AG04450 (cell line): Measurements from ENCODE around the gene HSPB6. TPM values are rescaled to one million over a fixed set of nuclear protein-coding genes. Genes with fewer than 3 reads are reported as not detected.

Experiments
- CTCF ChIA-PET: fragments of 300-600, 350-600 bp; formaldehyde crosslinking; extraction: SDS; loops from one replicate; lab custom pipeline; 2022; ENCODE audit warnings: antibody characterized with exemption, inconsistent platforms; lab: Charles Lee
- POLR2A ChIA-PET: fragments of 350-600 bp; formaldehyde crosslinking; extraction: SDS; loops from one replicate; lab custom pipeline; 2021; ENCODE audit warnings: antibody characterized with exemption, inconsistent platforms; lab: Yijun Ruan, JAX
- DNase-seq: peaks from one replicate; pipeline ENCODE4 v3.0.0-alpha.2; 2011; ENCODE audit warnings: low read depth, low spot score
- H3K27ac ChIP-seq: one replicate; pipeline ENCODE4 v1.5.1; 2012; ENCODE audit warnings: low read depth, low read length, control low read depth
- H3K27me3 ChIP-seq: one replicate; pipeline ENCODE4 v1.6.0; 2012; ENCODE audit warnings: low read length; ENCODE audit not compliant: control insufficient read depth, insufficient read depth
- H3K4me3 ChIP-seq: 2 replicates; pipeline ENCODE4 v1.5.1; 2011; ENCODE audit warnings: mild to moderate bottlenecking, low read depth, low read length, control low read depth
- H3K9me3 ChIP-seq: 2 replicates; pipeline ENCODE4 v1.5.1; 2012; ENCODE audit warnings: low read length; ENCODE audit not compliant: control insufficient read depth, insufficient read depth
- polyA plus RNA-seq: library from polyadenylated mRNA; depleted of rRNA; stranded (reverse); fragments of >200 nt; gene quantifications from 2 replicates; pipeline ENCODE4 v1.2.3, GENCODE V29; 2011
- TF ChIP-seq, protein P1 (sequence below): IDR thresholded peaks from 2 replicates; pipeline ENCODE4 v1.5.1; 2011; ENCODE audit warnings: low read depth, low read length, control low read depth, inconsistent platforms

The HSPB6 gene
- polyA plus RNA-seq, 1 experiment = 31.7 TPM

DNA sequence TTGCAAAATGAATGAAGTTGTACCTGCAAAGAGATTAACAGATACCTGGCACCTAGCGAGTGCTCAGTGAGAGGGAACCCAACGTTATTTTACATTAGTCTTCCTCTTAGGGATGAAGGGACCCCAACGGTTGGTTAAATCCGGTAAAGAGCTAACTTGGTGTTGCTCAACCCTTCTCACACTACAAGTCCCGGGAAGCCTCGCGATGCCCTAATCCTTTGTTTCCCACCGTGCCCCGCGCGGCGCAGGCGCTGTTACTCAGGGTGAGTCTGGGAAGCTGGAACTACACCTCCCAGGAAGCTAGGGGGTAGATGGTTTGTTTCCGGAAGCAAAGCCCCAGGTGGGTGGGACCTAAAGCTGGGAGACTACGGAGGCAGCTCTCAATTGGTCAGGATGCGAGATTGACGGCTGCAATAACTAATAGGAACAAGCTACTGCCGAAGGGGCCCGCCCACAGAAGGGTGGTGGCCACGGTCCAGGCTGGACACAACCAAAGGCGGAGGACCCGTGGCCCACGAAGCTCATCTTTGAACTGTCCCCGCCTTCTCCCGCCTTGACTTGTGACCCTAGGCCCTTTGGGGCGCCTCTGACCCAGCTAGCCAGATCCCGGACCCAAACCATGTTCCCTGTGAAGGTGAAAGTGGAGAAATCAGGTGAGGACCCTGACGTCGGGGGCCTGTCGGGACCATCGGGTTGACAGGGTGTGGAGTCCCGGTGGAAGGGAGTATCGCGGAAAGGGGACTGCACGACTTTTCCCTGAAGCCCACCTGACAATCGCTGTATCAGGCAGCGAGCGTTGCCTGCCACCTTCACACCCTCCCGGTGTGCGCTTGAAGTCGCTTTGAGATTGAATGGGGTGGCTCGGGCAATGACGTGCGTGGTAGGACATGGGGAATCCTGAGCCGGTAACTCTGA is 8.5 kb downstream of the HSPB6 start, which contains the start of gene LIN37:
Gene LIN37, plus strand, starts transcription at position 471 of the 915 bp plus-strand sequence. Its CDS starts 149 bp downstream, at position 620.
- POLR2A ChIA-PET = interaction anchor here (0.6 to 1.4 kb wide), 5 partner anchors 8 to 102 kb away, joined by 3 to 20 read pairs (median 3); partner anchors contain the start of gene HSPB6
- Histone ChIP-seq H3K27ac (peak within 1 kb of the TSS; percentile 52), H3K4me3 (peak within 1 kb of the TSS; percentile 100), H3K9me3 (no peaks in the 10 kb centered on the region), H3K27me3 (no peaks in the 10 kb centered on the region)
- peak; percentile 99 for DNase-seq
- TF ChIP-seq, protein P1, sequence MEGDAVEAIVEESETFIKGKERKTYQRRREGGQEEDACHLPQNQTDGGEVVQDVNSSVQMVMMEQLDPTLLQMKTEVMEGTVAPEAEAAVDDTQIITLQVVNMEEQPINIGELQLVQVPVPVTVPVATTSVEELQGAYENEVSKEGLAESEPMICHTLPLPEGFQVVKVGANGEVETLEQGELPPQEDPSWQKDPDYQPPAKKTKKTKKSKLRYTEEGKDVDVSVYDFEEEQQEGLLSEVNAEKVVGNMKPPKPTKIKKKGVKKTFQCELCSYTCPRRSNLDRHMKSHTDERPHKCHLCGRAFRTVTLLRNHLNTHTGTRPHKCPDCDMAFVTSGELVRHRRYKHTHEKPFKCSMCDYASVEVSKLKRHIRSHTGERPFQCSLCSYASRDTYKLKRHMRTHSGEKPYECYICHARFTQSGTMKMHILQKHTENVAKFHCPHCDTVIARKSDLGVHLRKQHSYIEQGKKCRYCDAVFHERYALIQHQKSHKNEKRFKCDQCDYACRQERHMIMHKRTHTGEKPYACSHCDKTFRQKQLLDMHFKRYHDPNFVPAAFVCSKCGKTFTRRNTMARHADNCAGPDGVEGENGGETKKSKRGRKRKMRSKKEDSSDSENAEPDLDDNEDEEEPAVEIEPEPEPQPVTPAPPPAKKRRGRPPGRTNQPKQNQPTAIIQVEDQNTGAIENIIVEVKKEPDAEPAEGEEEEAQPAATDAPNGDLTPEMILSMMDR = no peak
- CTCF ChIA-PET = interaction anchor here (0.6 to 1.3 kb wide), 5 partner anchors 9 to 198 kb away, joined by 3 to 9 read pairs (median 3); no protein-coding TSS in a partner anchor

DNA sequence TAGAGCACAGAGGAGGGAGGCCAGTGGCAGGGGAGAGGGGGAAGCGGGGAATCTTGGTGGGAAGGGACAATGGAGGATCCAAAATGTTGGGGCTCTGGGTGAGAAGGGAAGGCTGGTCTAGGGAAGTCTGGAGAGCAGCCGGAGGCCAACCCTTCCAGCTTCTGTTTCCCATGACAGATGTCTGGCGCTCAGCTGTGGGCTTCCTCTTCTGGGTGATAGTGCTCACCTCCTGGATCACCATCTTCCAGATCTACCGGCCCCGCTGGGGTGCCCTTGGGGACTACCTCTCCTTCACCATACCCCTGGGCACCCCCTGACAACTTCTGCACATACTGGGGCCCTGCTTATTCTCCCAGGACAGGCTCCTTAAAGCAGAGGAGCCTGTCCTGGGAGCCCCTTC is 10.3 kb downstream of the HSPB6 start:
- H3K9me3 ChIP-seq = no peaks in the 10 kb centered on the region
- DNase-seq = no peak
- peak overlapping the region; percentile 85 for H3K4me3 ChIP-seq
- ChIA-PET POLR2A (no interaction called here), CTCF (no interaction called here)
- H3K27ac ChIP-seq = no peak overlapping the region
- no peaks in the 10 kb centered on the region for H3K27me3 ChIP-seq
- TF ChIP-seq, protein P1 = no peak

DNA sequence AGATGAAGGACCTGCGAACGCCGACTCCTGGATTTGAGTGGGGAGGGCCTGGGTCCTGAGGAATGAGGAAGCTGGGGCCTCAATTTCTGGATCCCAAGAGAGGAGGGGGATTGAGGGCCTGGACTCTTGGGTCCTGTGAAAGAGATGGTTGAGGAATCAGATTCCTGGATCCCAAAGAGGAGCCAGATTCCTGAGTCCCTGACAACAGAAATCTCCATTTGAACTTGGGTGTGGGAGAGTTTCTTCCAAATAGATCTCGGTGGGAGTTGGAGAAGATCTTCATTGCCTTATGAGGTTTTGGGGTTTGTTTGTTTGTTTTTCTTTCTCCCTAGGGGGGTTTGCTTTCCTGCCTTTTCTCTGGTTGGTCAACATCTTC is 10.8 kb downstream of the HSPB6 start:
- H3K27ac ChIP-seq = no peak overlapping the region
- H3K4me3 ChIP-seq = peak overlapping the region; percentile 85
- no peaks in the 10 kb centered on the region for H3K9me3 ChIP-seq
- ChIA-PET CTCF (interaction anchor here (1.1 kb wide), 1 partner anchor 52 kb away, joined by 4 read pairs; no protein-coding TSS in a partner anchor), POLR2A (interaction anchor here (1.3 kb wide), 1 partner anchor 11 kb away, joined by 10 read pairs; the partner anchor contains the start of genes HSPB6 and PROSER3)
- TF ChIP-seq, protein P1 = no peak
- H3K27me3 ChIP-seq = no peaks in the 10 kb centered on the region
- DNase-seq = no peak

DNA sequence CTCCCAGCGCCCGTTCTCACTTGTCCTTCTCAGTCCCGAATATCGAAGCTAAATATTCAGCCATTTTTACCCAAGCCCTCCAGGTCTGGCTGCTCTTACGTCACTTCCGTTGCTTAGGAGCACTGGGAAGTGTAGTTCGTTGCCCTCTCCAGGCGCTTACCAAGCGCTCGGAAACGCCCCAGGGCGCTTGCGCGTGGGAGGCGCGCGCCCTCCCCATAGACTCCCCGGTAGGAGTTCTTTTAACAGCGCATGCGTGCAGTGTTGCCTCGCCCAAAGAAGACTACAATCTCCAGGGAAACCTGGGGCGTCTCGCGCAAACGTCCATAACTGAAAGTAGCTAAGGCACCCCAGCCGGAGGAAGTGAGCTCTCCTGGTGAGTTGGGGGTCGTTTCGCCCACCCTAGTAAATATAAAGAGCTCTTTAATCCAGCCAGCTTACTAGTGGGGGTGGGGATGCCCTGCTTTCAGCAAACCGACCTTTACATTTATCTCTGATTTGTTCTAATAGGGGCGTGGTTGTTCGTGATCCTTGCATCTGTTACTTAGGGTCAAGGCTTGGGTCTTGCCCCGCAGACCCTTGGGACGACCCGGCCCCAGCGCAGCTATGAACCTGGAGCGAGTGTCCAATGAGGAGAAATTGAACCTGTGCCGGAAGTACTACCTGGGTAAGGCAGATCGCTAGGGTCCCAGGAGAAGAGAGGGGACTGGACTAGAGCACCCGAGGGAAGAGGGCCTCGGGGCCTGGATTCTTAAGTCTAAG is 11.3 kb downstream of the HSPB6 start, which contains the start of the genes PSENEN and U2AF1L4:
Gene PSENEN, plus strand, starts transcription at position 324 of the 759 bp plus-strand sequence. Its CDS starts 280 bp downstream, at position 604.
Gene U2AF1L4, minus strand, starts transcription at position 91 of the 759 bp plus-strand sequence. Its CDS starts 27 bp downstream, at position 64.
- CTCF ChIA-PET = interaction anchor here (0.6 to 1.1 kb wide), 4 partner anchors 9 to 74 kb away, joined by 3 to 7 read pairs (median 4); no protein-coding TSS in a partner anchor

More for the DNA sequence above, 11.3 kb downstream of the HSPB6 start, which contains the start of the genes PSENEN and U2AF1L4:
- Histone ChIP-seq H3K9me3 (no peaks in the 10 kb centered on the region; the same call in 1 of the 2 replicates), H3K4me3 (peak within 1 kb of the TSS; percentile 87), H3K27ac (peak within 1 kb of the TSS; percentile 99), H3K27me3 (no peaks in the 10 kb centered on the region)
- DNase-seq = peak; percentile 99
- POLR2A ChIA-PET = interaction anchor here (0.6 to 1.3 kb wide), 2 partner anchors 12 to 74 kb away, joined by 3 to 10 read pairs; partner anchors contain the start of genes HSPB6 and PROSER3
- TF ChIP-seq, protein P1 = no peak
